OCI-LY1 (cell line): Measurements from ENCODE around the gene CSRNP2.

Source experiments
- CTCF ChIP-seq: fragments of 200-600 bp; sonication (generic), shearing (Covaris generic); IDR thresholded peaks from 2 replicates; pipeline ENCODE4 v1.5.1; 2017; ENCODE audit warnings: mild to moderate bottlenecking, antibody characterized with exemption, low read length, moderate library complexity, mixed read lengths
- EZH2 ChIP-seq: fragments of 200-600 bp; sonication (generic), shearing (Covaris generic); IDR thresholded peaks from 2 replicates; pipeline ENCODE4 v1.8.0; 2017; ENCODE audit warnings: borderline replicate concordance, mixed run types, mild to moderate bottlenecking, antibody characterized with exemption, low read length, moderate library complexity, mixed read lengths

DNA sequence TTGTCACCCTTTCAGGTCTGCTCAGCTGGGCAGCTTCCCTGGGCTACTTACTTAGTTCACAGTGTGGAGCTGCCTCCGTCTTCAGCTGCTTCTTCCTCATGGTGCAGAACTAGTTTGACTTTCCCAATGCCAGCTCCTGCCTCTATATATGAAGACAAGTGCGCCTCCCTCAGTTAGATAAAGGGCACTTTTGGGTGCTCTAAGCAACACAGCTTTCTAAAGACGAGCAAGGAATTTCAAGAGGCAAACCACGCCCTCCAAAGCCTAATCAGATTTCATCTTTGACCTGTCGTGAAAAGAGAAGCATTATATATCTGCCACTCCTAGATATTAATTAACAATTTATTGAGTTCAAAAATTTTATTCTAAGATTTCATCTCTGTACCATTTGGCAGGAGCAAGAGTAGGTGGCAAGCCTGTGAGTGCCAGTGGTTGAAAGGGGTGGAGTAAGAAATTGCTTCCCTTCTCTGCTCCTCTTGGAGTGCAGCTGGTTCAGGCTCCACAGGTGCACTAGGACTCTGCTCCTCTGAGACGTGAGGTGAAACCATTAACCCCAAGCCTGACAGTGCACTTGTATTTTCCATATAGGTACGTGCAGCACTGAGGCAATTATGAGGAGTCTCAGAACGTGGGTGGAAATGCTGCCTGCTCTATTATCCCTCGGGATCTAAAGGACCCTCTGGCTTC, 55.1 kb downstream of the CSRNP2 start:
- TF ChIP-seq CTCF = peak; percentile 60
- no peak for TF ChIP-seq EZH2
